ENCODE results near the gene KCNQ1. TPM values are rescaled to one million over a fixed set of nuclear protein-coding genes. Genes with fewer than 3 reads are reported as not detected.

Gene KCNQ1
- polyA plus RNA-seq, 1 donor from 2014 or later: not detected

DNA sequence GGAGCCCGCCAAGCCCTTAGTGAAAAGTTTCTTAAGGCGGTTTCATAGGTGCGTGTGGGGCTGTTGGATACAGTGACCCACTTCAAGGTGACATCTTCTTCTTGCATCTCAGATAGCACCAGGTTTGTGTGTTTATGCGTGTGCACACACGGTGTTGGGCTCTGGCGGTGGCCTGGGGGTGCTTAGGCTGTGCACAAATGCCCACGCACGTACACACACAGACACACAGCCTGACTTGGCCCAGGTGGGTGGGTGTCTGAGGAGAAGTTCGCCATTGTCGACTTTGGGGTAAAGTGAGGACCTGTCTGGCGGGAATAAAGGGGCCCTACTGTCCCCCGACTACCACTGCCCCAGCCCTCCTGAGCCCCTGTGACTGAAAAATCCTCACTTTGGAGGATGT, 103.8 kb downstream of the KCNQ1 start:
- Histone ChIP-seq H4K20me1 (ENCODE audit: insufficient read depth) (no peaks in the 10 kb centered on the region), H3K9ac (ENCODE audit: low read length) (no peak overlapping the region), H3K9me2 (ENCODE audit: insufficient read depth, low read length) (no peaks in the 10 kb centered on the region), H3K79me2 (replicated peaks; ENCODE audit: insufficient read depth, low read length) (no peaks in the 10 kb centered on the region), H3K9me3 (ENCODE audit: low read length) (no peaks in the 10 kb centered on the region), H3K36me3 (ENCODE audit: insufficient read depth, low read length) (no peaks in the 10 kb centered on the region), H3K27me3 (ENCODE audit: insufficient read depth, low read depth, low read length) (no peaks in the 10 kb centered on the region), H3K4me3 (ENCODE audit: low read length) (no peak overlapping the region), H3F3A (ENCODE audit: insufficient read depth, low read length, poor library complexity, severe bottlenecking) (no peaks in the 10 kb centered on the region), H3K27ac (ENCODE audit: low read length) (no peak overlapping the region), H3K4me2 (ENCODE audit: low read length) (no peak overlapping the region), H2AFZ (ENCODE audit: low read depth, low read length) (no peak overlapping the region)
- TF ChIP-seq EP300 (conservative IDR thresholded peaks at IDR 0.05; ENCODE audit: poor library complexity, severe bottlenecking) (no peak), SMC3 (conservative IDR thresholded peaks at IDR 0.05; ENCODE audit: poor library complexity) (no peak), POLR2AphosphoS5 (IDR thresholded peaks at IDR 0.05) (no peak)

DNA sequence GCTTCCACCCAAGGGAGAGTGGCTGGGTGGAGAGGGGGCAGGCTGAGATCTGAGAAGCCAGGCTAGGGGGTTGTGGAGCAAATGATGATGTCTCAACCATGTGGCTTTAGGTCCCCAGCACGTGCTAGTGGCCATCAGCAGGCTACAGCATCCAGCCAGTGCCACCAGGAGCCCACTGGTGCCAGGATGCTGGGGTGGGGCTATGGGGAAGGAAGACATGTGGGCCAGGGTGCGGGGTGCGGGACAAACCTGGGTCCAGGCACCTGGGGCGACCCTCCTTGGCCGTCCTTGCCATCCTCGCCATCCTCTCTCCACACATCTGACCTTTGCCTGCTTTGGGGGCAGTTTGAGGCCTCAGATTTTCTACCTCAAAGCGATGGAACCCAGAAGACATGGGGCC, 104.3 kb downstream of the KCNQ1 start:
- H3K4me3 ChIP-seq (ENCODE audit: low read length): no peak overlapping the region
- no peaks in the 10 kb centered on the region for H3K36me3 ChIP-seq (ENCODE audit: insufficient read depth, low read length)
- H4K20me1 ChIP-seq (ENCODE audit: insufficient read depth): no peaks in the 10 kb centered on the region
- no peaks in the 10 kb centered on the region for H3K9me2 ChIP-seq (ENCODE audit: insufficient read depth, low read length)
- no peak overlapping the region for H3K27ac ChIP-seq (ENCODE audit: low read length)
- H3K79me2 ChIP-seq (replicated peaks; ENCODE audit: insufficient read depth, low read length): no peaks in the 10 kb centered on the region
- H3K9me3 ChIP-seq (ENCODE audit: low read length): no peaks in the 10 kb centered on the region
- H3K4me2 ChIP-seq (ENCODE audit: low read length): no peak overlapping the region
- no peaks in the 10 kb centered on the region for H3K27me3 ChIP-seq (ENCODE audit: insufficient read depth, low read depth, low read length)
- no peaks in the 10 kb centered on the region for H3F3A ChIP-seq (ENCODE audit: insufficient read depth, low read length, poor library complexity, severe bottlenecking)
- no peak overlapping the region for H3K9ac ChIP-seq (ENCODE audit: low read length)
- no peak overlapping the region for H2AFZ ChIP-seq (ENCODE audit: low read depth, low read length)
- no peak for TF ChIP-seq EP300 (conservative IDR thresholded peaks at IDR 0.05; ENCODE audit: poor library complexity, severe bottlenecking)
- no peak for TF ChIP-seq SMC3 (conservative IDR thresholded peaks at IDR 0.05; ENCODE audit: poor library complexity)
- TF ChIP-seq TAF1 (IDR thresholded peaks at IDR 0.05; ENCODE audit: low read depth): no peak
- TF ChIP-seq RAD21 (conservative IDR thresholded peaks at IDR 0.05): no peak
- no peak for TF ChIP-seq EZH2 (IDR thresholded peaks at IDR 0.05; ENCODE audit: borderline replicate concordance, insufficient read depth, low read length, poor library complexity, severe bottlenecking)
- TF ChIP-seq, protein P1, sequence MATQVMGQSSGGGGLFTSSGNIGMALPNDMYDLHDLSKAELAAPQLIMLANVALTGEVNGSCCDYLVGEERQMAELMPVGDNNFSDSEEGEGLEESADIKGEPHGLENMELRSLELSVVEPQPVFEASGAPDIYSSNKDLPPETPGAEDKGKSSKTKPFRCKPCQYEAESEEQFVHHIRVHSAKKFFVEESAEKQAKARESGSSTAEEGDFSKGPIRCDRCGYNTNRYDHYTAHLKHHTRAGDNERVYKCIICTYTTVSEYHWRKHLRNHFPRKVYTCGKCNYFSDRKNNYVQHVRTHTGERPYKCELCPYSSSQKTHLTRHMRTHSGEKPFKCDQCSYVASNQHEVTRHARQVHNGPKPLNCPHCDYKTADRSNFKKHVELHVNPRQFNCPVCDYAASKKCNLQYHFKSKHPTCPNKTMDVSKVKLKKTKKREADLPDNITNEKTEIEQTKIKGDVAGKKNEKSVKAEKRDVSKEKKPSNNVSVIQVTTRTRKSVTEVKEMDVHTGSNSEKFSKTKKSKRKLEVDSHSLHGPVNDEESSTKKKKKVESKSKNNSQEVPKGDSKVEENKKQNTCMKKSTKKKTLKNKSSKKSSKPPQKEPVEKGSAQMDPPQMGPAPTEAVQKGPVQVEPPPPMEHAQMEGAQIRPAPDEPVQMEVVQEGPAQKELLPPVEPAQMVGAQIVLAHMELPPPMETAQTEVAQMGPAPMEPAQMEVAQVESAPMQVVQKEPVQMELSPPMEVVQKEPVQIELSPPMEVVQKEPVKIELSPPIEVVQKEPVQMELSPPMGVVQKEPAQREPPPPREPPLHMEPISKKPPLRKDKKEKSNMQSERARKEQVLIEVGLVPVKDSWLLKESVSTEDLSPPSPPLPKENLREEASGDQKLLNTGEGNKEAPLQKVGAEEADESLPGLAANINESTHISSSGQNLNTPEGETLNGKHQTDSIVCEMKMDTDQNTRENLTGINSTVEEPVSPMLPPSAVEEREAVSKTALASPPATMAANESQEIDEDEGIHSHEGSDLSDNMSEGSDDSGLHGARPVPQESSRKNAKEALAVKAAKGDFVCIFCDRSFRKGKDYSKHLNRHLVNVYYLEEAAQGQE (IDR thresholded peaks at IDR 0.05; ENCODE audit: borderline replicate concordance): no peak
- TF ChIP-seq, protein P2, sequence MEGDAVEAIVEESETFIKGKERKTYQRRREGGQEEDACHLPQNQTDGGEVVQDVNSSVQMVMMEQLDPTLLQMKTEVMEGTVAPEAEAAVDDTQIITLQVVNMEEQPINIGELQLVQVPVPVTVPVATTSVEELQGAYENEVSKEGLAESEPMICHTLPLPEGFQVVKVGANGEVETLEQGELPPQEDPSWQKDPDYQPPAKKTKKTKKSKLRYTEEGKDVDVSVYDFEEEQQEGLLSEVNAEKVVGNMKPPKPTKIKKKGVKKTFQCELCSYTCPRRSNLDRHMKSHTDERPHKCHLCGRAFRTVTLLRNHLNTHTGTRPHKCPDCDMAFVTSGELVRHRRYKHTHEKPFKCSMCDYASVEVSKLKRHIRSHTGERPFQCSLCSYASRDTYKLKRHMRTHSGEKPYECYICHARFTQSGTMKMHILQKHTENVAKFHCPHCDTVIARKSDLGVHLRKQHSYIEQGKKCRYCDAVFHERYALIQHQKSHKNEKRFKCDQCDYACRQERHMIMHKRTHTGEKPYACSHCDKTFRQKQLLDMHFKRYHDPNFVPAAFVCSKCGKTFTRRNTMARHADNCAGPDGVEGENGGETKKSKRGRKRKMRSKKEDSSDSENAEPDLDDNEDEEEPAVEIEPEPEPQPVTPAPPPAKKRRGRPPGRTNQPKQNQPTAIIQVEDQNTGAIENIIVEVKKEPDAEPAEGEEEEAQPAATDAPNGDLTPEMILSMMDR (IDR thresholded peaks at IDR 0.05; ENCODE audit: poor library complexity, severe bottlenecking): no peak
- TF ChIP-seq MXI1 (conservative IDR thresholded peaks at IDR 0.05; ENCODE audit: poor library complexity, severe bottlenecking): no peak
- no peak for TF ChIP-seq POLR2AphosphoS5 (IDR thresholded peaks at IDR 0.05)

DNA sequence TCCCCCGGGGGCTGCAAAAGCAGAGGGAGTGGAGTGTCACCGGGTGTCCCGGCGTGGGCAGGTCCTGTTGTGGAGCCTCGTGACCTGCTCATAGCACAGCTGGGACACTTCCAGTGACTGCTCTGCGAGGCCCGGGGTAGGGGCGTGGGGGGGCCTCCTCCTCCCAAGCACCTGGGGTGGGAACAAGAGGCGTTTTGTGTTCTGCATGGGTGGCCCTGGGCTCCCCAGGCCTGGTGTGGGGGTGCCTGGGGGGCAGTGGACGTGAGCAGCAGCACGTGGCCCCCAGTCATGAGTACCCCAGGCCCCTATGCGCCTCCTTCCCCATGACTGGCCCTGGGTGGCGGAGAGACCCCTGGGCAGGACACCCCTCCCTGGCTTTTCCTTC, 104.7 kb downstream of the KCNQ1 start:
- Histone ChIP-seq H3K9ac (ENCODE audit: low read length) (no peak overlapping the region), H4K20me1 (ENCODE audit: insufficient read depth) (no peaks in the 10 kb centered on the region), H3K4me2 (ENCODE audit: low read length) (no peak overlapping the region), H3K79me2 (replicated peaks; ENCODE audit: insufficient read depth, low read length) (no peaks in the 10 kb centered on the region), H3K9me3 (ENCODE audit: low read length) (no peaks in the 10 kb centered on the region), H3F3A (ENCODE audit: insufficient read depth, low read length, poor library complexity, severe bottlenecking) (no peaks in the 10 kb centered on the region), H2AFZ (ENCODE audit: low read depth, low read length) (no peak overlapping the region), H3K36me3 (ENCODE audit: insufficient read depth, low read length) (no peaks in the 10 kb centered on the region), H3K9me2 (ENCODE audit: insufficient read depth, low read length) (no peaks in the 10 kb centered on the region), H3K27me3 (ENCODE audit: insufficient read depth, low read depth, low read length) (no peaks in the 10 kb centered on the region), H3K4me3 (ENCODE audit: low read length) (no peak overlapping the region), H3K27ac (ENCODE audit: low read length) (no peak overlapping the region)
- no peak for TF ChIP-seq MXI1 (conservative IDR thresholded peaks at IDR 0.05; ENCODE audit: poor library complexity, severe bottlenecking)
- no peak for TF ChIP-seq SMC3 (conservative IDR thresholded peaks at IDR 0.05; ENCODE audit: poor library complexity)
- no peak for TF ChIP-seq POLR2AphosphoS5 (IDR thresholded peaks at IDR 0.05)
- TF ChIP-seq, protein P1 (IDR thresholded peaks at IDR 0.05; ENCODE audit: borderline replicate concordance): no peak
- no peak for TF ChIP-seq EP300 (conservative IDR thresholded peaks at IDR 0.05; ENCODE audit: poor library complexity, severe bottlenecking)
- TF ChIP-seq, protein P2 (IDR thresholded peaks at IDR 0.05; ENCODE audit: poor library complexity, severe bottlenecking): no peak
- TF ChIP-seq RAD21 (conservative IDR thresholded peaks at IDR 0.05): no peak
- TF ChIP-seq TAF1 (IDR thresholded peaks at IDR 0.05; ENCODE audit: low read depth): no peak
- TF ChIP-seq EZH2 (IDR thresholded peaks at IDR 0.05; ENCODE audit: borderline replicate concordance, insufficient read depth, low read length, poor library complexity, severe bottlenecking): no peak

Data from neural cell (in vitro differentiated cells).